Breast epithelium (tissue), 4 donors: ENCODE data around the gene ARHGEF10L. TPM values are rescaled to one million over a fixed set of nuclear protein-coding genes. Genes with fewer than 3 reads are reported as not detected.

Experiments used
- DNase-seq, 2 donors: peaks; one replicate each; pipeline ENCODE4 v3.0.0-alpha.2; 2019; ENCODE audit warnings: low spot score in 2 of 2
- H3K27ac ChIP-seq, 2 donors: fragments of 200-600 bp; sonication (generic) in 1 of 2; one replicate each; pipeline ENCODE4 v1.5.1; 2016 to 2019; ENCODE audit warnings: mild to moderate bottlenecking in 1 of 2
- H3K27me3 ChIP-seq, 2 donors: fragments of 200-600 bp; sonication (generic) in 1 of 2; one replicate each; pipeline versions ENCODE4 v1.5.1 to v1.6.0; 2017 to 2019; ENCODE audit warnings: control low read depth in 1 of 2, mild to moderate bottlenecking in 1 of 2
- H3K36me3 ChIP-seq: fragments of 200-600 bp; one replicate; pipeline ENCODE4 v1.5.1; 2019
- H3K4me1 ChIP-seq, 2 donors: fragments of 200-600 bp; sonication (generic); one replicate each; pipeline ENCODE4 v1.5.1; 2016 to 2019; ENCODE audit warnings: control low read depth in 1 of 2
- H3K4me3 ChIP-seq, 3 donors: fragments of 200-600 bp; sonication (generic); 1 replicate in 2 of 3; 2 replicates in 1 of 3; pipeline ENCODE4 v1.5.1; 2016 to 2019; ENCODE audit warnings: mild to moderate bottlenecking in 3 of 3, moderate library complexity in 2 of 3
- H3K9me3 ChIP-seq, 2 donors: fragments of 200-600 bp; sonication (generic) in 1 of 2; one replicate each; pipeline ENCODE4 v1.5.1; 2016 to 2019; ENCODE audit warnings: control low read depth in 1 of 2
- POLR2A ChIP-seq: fragments of 450-650 bp; IDR thresholded peaks from one replicate; pipeline ENCODE4 v1.6.1; 2016; ENCODE audit warnings: antibody characterized with exemption, mild to moderate bottlenecking, moderate library complexity
- POLR2AphosphoS5 ChIP-seq, 3 donors: sonication (generic); formaldehyde crosslinking; IDR thresholded peaks; one replicate each; pipeline ENCODE4 v1.6.1; 2017; ENCODE audit warnings: antibody characterized with exemption in 3 of 3
- intact Hi-C: fragments of 100-400 bp; cut with DNase I; formaldehyde crosslinking; loops from one replicate; pipeline ENCODE4 v1.15.1; 2023; ENCODE audit warnings: low total_unique reads
- total RNA-seq, 3 donors: library from RNA; depleted of rRNA; stranded (reverse); fragments of >200 nt; gene quantifications; one replicate each; pipeline ENCODE4 v1.1.0, GENCODE V29; 2016
- TF ChIP-seq, protein P1 (sequence below), 3 donors: fragments of 450-650 bp; IDR thresholded peaks; one replicate each; pipeline ENCODE4 v1.5.1; 2016 to 2017; ENCODE audit warnings: antibody characterized with exemption in 3 of 3, mild to moderate bottlenecking in 3 of 3, moderate library complexity in 3 of 3

The ARHGEF10L gene
- total RNA-seq, 3 donors from 2014 or later, result 36.7 to 51.4 (median 49.8) TPM

DNA sequence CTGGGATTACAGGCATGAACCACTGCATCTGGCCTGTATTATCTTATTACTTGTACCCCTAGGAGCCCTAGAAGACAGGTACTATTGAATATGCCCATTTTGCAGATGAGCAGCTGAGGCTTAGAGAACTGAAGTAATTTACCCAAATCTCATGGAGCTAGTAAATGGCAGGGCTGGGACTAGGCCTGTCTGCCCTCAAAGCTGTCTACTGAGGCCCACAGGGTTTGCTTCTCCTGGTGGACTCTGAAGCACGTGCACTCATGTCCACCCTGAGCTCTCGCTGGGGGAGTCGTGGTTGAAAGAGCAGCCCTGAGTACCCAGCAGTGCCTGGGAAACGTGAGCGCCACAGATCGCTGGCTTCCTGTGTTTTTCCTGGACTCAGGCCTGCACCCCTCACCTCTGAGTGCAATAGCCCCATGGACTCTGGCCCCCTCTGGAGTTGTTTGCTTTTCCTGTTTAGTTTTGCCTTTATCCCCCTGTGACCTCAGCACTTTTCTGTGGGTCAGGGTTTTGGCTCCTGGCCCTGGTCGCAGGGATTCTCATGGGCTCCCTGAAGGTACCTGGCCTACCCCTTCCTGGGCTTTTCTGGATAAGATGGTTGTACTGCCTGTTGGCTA, 52.4 kb downstream of the ARHGEF10L start:
- Histone ChIP-seq H3K9me3 (no peaks in the 10 kb centered on the region), H3K27me3 (no peaks in the 10 kb centered on the region), H3K4me3 (no peak overlapping the region), H3K36me3 (no peaks in the 10 kb centered on the region), H3K27ac (no peak overlapping the region), H3K4me1 (peaks cover 0 to 9% of the 10 kb centered on the region in 2 donors)
- no peak for DNase-seq
- intact Hi-C loops, result no loop called here
- TF ChIP-seq POLR2AphosphoS5 (IDR thresholded peaks at IDR 0.05) (no peak), POLR2A (no peak)
- TF ChIP-seq, protein P1, sequence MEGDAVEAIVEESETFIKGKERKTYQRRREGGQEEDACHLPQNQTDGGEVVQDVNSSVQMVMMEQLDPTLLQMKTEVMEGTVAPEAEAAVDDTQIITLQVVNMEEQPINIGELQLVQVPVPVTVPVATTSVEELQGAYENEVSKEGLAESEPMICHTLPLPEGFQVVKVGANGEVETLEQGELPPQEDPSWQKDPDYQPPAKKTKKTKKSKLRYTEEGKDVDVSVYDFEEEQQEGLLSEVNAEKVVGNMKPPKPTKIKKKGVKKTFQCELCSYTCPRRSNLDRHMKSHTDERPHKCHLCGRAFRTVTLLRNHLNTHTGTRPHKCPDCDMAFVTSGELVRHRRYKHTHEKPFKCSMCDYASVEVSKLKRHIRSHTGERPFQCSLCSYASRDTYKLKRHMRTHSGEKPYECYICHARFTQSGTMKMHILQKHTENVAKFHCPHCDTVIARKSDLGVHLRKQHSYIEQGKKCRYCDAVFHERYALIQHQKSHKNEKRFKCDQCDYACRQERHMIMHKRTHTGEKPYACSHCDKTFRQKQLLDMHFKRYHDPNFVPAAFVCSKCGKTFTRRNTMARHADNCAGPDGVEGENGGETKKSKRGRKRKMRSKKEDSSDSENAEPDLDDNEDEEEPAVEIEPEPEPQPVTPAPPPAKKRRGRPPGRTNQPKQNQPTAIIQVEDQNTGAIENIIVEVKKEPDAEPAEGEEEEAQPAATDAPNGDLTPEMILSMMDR (IDR thresholded peaks at IDR 0.05), result no peak

- Histone ChIP-seq H3K4me3 (no peak overlapping the region), H3K27ac (no peak overlapping the region), H3K36me3 (no peaks in the 10 kb centered on the region), H3K4me1 (no peaks in the 10 kb centered on the region), H3K27me3 (no peaks in the 10 kb centered on the region), H3K9me3 (no peaks in the 10 kb centered on the region)
- no peak for DNase-seq
- no peak for TF ChIP-seq POLR2A
- TF ChIP-seq POLR2AphosphoS5 (IDR thresholded peaks at IDR 0.05), result no peak
- TF ChIP-seq, protein P1 (IDR thresholded peaks at IDR 0.05), result no peak
- intact Hi-C loops, result no loop called here
Measured at GRCh38 chr1:17594026-17594425, 54.5 kb downstream of the ARHGEF10L start.

DNA sequence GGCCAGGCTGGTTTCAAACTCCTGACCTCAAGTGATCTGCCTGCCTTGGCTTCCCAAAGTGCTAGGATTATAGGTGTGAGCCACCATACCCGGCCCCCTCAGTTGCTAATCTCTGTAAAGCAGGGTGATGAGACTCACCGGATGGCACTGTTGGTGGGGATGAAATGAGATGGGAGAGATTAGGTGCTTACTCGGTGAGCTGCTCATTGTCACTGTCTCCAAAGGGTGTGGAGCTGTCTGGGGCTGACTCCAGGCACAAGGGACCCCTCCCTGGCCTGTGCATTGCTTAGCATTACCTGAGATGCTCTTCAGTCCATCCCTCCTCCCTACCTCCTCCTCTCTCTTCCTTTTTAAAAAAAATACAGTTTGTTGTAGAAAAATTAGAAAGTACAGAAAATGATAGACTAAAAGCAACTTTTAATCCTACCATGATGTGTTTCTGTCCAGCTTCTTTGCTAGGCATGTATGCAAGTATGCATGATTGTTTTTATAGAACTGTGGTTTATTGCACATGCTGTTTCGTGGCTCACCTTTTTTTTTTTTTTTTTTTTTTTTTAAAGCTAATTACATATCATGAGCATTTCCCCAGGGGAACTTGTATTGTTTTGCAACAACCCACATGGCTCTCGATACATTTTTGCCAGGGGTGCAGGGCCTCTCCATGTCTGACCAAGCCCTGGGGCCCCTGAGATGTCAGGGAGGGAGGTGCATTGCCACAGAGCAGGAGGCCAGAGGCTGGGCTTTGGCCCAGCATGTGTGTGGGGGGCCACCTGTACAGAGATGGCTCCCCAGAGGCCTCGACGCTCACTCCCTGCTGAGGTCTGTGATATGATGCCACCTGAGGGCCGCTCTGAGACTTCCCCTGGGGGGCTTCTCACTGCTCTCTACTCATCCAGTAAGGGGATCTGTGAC, 55.4 kb downstream of the ARHGEF10L start:
- Histone ChIP-seq H3K27ac (no peak overlapping the region), H3K4me1 (no peaks in the 10 kb centered on the region), H3K4me3 (no peak overlapping the region), H3K27me3 (no peaks in the 10 kb centered on the region), H3K36me3 (no peaks in the 10 kb centered on the region), H3K9me3 (no peaks in the 10 kb centered on the region)
- DNase-seq, result no peak
- intact Hi-C loops, result loop anchor here (1.0 to 5.0 kb wide), 2 partner anchors 28 to 1477 kb away; no protein-coding TSS in a partner anchor
- no peak for TF ChIP-seq POLR2A
- TF ChIP-seq, protein P1 (IDR thresholded peaks at IDR 0.05), result no peak
- TF ChIP-seq POLR2AphosphoS5 (IDR thresholded peaks at IDR 0.05), result no peak

- H3K27me3 ChIP-seq, result no peaks in the 10 kb centered on the region
- H3K4me1 ChIP-seq, result no peaks in the 10 kb centered on the region
- no peak overlapping the region for H3K27ac ChIP-seq
- DNase-seq, result no peak
- H3K4me3 ChIP-seq, result no peak overlapping the region
- intact Hi-C loops, result loop anchor here (1.0 to 5.0 kb wide), 2 partner anchors 28 to 1477 kb away; no protein-coding TSS in a partner anchor
- no peaks in the 10 kb centered on the region for H3K9me3 ChIP-seq
- TF ChIP-seq POLR2A (no peak), POLR2AphosphoS5 (IDR thresholded peaks at IDR 0.05) (no peak)
- TF ChIP-seq, protein P1 (IDR thresholded peaks at IDR 0.05), result no peak
- no peaks in the 10 kb centered on the region for H3K36me3 ChIP-seq
Measured at GRCh38 chr1:17595602-17595925, 56.1 kb downstream of the ARHGEF10L start.

DNA sequence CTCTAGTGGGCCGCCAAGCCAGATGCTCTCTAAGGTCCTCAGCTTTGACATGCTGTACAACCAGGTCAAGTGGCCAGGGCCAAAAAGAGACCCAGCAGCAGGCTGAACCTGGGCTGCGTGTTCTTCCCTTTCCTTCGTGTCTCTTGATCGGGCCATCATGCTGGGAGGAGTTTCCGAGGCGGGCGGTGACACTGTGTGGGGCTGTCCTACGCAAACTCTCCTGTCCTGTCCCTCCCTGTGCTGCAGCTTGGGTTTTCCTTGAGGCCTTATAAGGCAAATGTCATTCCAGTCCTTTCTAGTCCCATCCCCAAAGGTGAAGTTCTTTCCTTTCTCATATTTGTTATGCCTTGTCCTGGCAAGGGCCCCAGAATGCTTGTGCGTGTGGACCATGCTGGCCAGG, 56.7 kb downstream of the ARHGEF10L start:
- TF ChIP-seq POLR2AphosphoS5 (IDR thresholded peaks at IDR 0.05), result no peak
- TF ChIP-seq, protein P1 (IDR thresholded peaks at IDR 0.05), result no peak
- TF ChIP-seq POLR2A, result no peak
- intact Hi-C loops, result loop anchor here (5.0 kb wide), 1 partner anchor 1476 kb away; no protein-coding TSS in a partner anchor
- H3K36me3 ChIP-seq, result no peaks in the 10 kb centered on the region
- no peaks in the 10 kb centered on the region for H3K27me3 ChIP-seq
- H3K4me1 ChIP-seq, result no peaks in the 10 kb centered on the region
- no peaks in the 10 kb centered on the region for H3K9me3 ChIP-seq
- no peak overlapping the region for H3K4me3 ChIP-seq
- no peak overlapping the region for H3K27ac ChIP-seq
- no peak for DNase-seq
